HFFc6 (cell line): ENCODE results near the gene GSTM3. TPM values are rescaled to one million over a fixed set of nuclear protein-coding genes. Genes with fewer than 3 reads are reported as not detected.

Source experiments
- DNase-seq: peaks from one replicate; pipeline ENCODE4 v3.0.0-alpha.2; 2018
- H3K27ac Mint-ChIP-seq: 2 replicates; pipeline ENCODE4 v1.8.0; 2020; ENCODE audit warnings: mild to moderate bottlenecking, mixed read lengths
- H3K27me3 Mint-ChIP-seq: 2 replicates; pipeline ENCODE4 v1.8.0; 2021; ENCODE audit warnings: mild to moderate bottlenecking, moderate library complexity, mixed read lengths; ENCODE audit not compliant: insufficient read depth
- H3K36me3 Mint-ChIP-seq: 2 replicates; pipeline ENCODE4 v1.8.0; 2021; ENCODE audit warnings: low read depth, mixed read lengths
- H3K4me1 Mint-ChIP-seq: 2 replicates; pipeline ENCODE4 v1.8.0; 2020; ENCODE audit warnings: low read depth, mixed read lengths
- H3K4me3 Mint-ChIP-seq: 2 replicates; pipeline ENCODE4 v1.8.0; 2020; ENCODE audit warnings: mild to moderate bottlenecking, moderate library complexity, mixed read lengths
- H3K9me3 Mint-ChIP-seq: 2 replicates; pipeline ENCODE4 v1.8.0; 2020; ENCODE audit warnings: mild to moderate bottlenecking, mixed read lengths
- CTCF ChIP-seq: fragments of 200-600 bp; sonication (generic); IDR thresholded peaks from 2 replicates; pipeline ENCODE4 v1.5.0; 2021; ENCODE audit warnings: antibody characterized with exemption, mild to moderate bottlenecking
- total RNA-seq, 6 experiments: library from RNA; stranded (reverse); fragmentation: NEBNext Ultra II Directional; extraction: Animal tissue kit (Norgen Biotek cat#: 25700); gene quantifications; 2 replicates in 1 of 6; 3 replicates in 5 of 6; pipeline ENCODE4 v1.2.3, GENCODE V29; 2021

Gene GSTM3
- total RNA-seq, 6 experiments from 2014 or later, result 36.9 to 51.3 (median 43.6) TPM

GRCh38 chr1:109784551-109785252 is 43.9 kb upstream of the GSTM3 start:
- TF ChIP-seq CTCF, result no peak
- Mint-ChIP-seq H3K4me3 (no peak overlapping the region), H3K4me1 (peaks cover 70% of the 10 kb centered on the region), H3K36me3 (peaks cover 9% of the 10 kb centered on the region), H3K9me3 (peaks cover 11% of the 10 kb centered on the region), H3K27me3 (no peaks in the 10 kb centered on the region; the same call in 1 of the 2 replicates), H3K27ac (no peak overlapping the region)
- no peak for DNase-seq

GRCh38 chr1:109783436-109783835 is 42.6 kb upstream of the GSTM3 start:
- DNase-seq, result peak; percentile 83
- H3K4me1 Mint-ChIP-seq, result peaks cover 63% of the 10 kb centered on the region
- H3K9me3 Mint-ChIP-seq, result peaks cover 11% of the 10 kb centered on the region
- H3K27ac Mint-ChIP-seq, result peak overlapping the region; percentile 38; the same call in 1 of the 2 replicates
- no peaks in the 10 kb centered on the region; the same call in 1 of the 2 replicates for H3K27me3 Mint-ChIP-seq
- peaks cover 9% of the 10 kb centered on the region for H3K36me3 Mint-ChIP-seq
- no peak for TF ChIP-seq CTCF
- peak overlapping the region; percentile 15; the same call in 1 of the 2 replicates for H3K4me3 Mint-ChIP-seq

DNA sequence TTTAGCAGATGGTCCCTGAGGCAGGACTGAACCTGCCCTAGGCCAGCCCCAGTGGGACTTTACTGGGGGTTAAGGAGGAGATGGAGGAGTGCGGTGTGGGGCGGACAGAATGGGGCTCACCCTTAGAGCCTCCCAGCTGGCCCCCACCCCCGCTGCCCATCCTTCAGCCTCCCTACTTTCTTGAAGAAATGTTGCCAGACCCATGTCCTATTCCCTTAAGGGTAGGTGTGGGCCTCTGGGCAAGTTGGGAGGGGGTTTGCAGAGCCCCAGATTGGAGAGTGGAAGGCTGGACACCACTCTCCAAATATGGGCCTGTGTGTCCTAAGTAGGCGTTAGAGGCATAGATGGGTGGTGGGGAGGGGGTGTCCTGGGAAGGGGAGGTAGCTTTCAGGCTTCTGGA is 42.1 kb upstream of the GSTM3 start:
- Mint-ChIP-seq H3K9me3 (peaks cover 11% of the 10 kb centered on the region), H3K27me3 (no peaks in the 10 kb centered on the region; the same call in 1 of the 2 replicates), H3K4me3 (peak overlapping the region; percentile 15; the same call in 1 of the 2 replicates), H3K4me1 (peaks cover 63% of the 10 kb centered on the region), H3K36me3 (peaks cover 9% of the 10 kb centered on the region), H3K27ac (peak overlapping the region; percentile 65)
- DNase-seq, result no peak
- TF ChIP-seq CTCF, result no peak

DNA sequence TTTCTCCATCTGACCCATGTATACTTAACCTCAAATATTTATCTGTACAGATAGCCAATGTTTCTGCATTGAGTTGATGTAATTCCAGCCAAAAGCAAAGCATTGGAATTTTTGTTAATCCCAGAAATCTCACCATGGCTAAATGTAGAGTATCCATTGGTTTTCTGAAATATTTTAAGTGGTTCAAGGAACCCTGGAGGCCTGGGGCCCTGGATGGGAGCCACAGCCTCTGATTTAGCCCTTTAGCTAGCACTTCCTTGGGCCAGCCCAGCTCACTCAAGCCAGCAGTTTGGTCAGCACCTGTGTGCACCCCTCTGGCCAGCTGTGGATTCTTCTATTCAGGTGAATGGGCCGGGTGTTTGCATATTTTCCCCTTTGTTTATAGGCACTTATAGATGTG is 41.7 kb upstream of the GSTM3 start:
- H3K27ac Mint-ChIP-seq, result peak overlapping the region; percentile 65
- no peak overlapping the region for H3K4me3 Mint-ChIP-seq

DNA sequence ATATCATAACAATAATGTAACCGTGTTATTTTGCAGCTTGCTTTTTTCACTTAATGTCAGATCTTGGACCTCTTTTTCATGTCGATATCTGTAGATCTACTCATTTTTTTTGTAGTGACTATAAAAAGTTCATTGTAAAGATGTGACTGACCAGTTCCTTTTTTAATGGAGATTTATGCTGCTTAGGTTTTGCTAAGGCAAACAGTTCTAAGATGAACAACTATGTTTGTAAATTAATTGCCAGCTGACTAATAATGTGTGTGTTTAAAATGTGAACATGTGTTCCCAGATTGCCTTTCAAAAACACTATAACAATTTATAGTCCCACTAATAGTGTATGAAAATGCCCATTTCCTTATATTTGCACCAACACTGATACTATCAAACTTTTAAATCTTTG is 41.0 kb upstream of the GSTM3 start:
- no peak overlapping the region for H3K4me3 Mint-ChIP-seq
- no peak for DNase-seq
- no peak for TF ChIP-seq CTCF
- peaks cover 62% of the 10 kb centered on the region for H3K4me1 Mint-ChIP-seq
- peaks cover 6% of the 10 kb centered on the region; the same call in 1 of the 2 replicates for H3K36me3 Mint-ChIP-seq
- peak overlapping the region; percentile 65; the same call in 1 of the 2 replicates for H3K27ac Mint-ChIP-seq
- no peaks in the 10 kb centered on the region; the same call in 1 of the 2 replicates for H3K27me3 Mint-ChIP-seq
- H3K9me3 Mint-ChIP-seq, result peaks cover 5% of the 10 kb centered on the region; the same call in 1 of the 2 replicates

More for the DNA sequence above, 41.7 kb upstream of the GSTM3 start:
- Mint-ChIP-seq H3K9me3 (peaks cover 8% of the 10 kb centered on the region), H3K4me1 (peaks cover 62% of the 10 kb centered on the region), H3K36me3 (peaks cover 7% of the 10 kb centered on the region), H3K27me3 (no peaks in the 10 kb centered on the region; the same call in 1 of the 2 replicates)
- peak; percentile 63 for DNase-seq
- TF ChIP-seq CTCF, result no peak
